CD14-positive monocyte (primary cell): ENCODE data around the gene C19orf12. TPM values are rescaled to one million over a fixed set of nuclear protein-coding genes. Genes with fewer than 3 reads are reported as not detected.

Experiments used
- DNase-seq, 3 donors: peaks; one replicate each; pipeline ENCODE4 v3.0.0-alpha.2; 2011 to 2022
- H2AFZ ChIP-seq: 2 replicates; pipeline ENCODE4 v1.6.0; 2012; ENCODE audit warnings: mild to moderate bottlenecking, low read depth, low read length, inconsistent platforms; ENCODE audit not compliant: insufficient read depth, poor library complexity, severe bottlenecking
- H3K27ac ChIP-seq, 2 donors: 1 replicate in 1 of 2; 2 replicates in 1 of 2; pipeline ENCODE4 v1.5.1; 2012 to 2013; ENCODE audit warnings: low read length in 2 of 2, control low read depth in 1 of 2, inconsistent platforms in 1 of 2, low read depth in 1 of 2, mild to moderate bottlenecking in 1 of 2
- H3K27me3 ChIP-seq, 2 donors: one replicate each; pipeline versions ENCODE4 v1.6.0 to v1.6.1; 2011 to 2013; ENCODE audit warnings: low read length in 2 of 2; ENCODE audit not compliant: control insufficient read depth in 2 of 2, insufficient read depth in 2 of 2
- H3K36me3 ChIP-seq, 2 donors: replicated peaks in 1 of 2; 1 replicate in 1 of 2; 2 replicates in 1 of 2; pipeline versions ENCODE4 v1.5.1 to v1.6.1; 2012 to 2013; ENCODE audit warnings: low read length in 2 of 2, control low read depth in 1 of 2, inconsistent platforms in 1 of 2, mild to moderate bottlenecking in 1 of 2; ENCODE audit not compliant: insufficient read depth in 2 of 2, control insufficient read depth in 1 of 2
- H3K4me1 ChIP-seq, 2 donors: 1 replicate in 1 of 2; 2 replicates in 1 of 2; pipeline versions ENCODE4 v1.5.1 to v1.6.1; 2012 to 2013; ENCODE audit warnings: low read length in 2 of 2, control low read depth in 1 of 2, inconsistent platforms in 1 of 2, mild to moderate bottlenecking in 1 of 2, moderate library complexity in 1 of 2; ENCODE audit not compliant: insufficient read depth in 2 of 2, control insufficient read depth in 1 of 2
- H3K4me2 ChIP-seq: replicated peaks from 2 replicates; pipeline ENCODE3; 2012; ENCODE audit warnings: low read length, moderate library complexity, mild to moderate bottlenecking; ENCODE audit not compliant: poor library complexity, severe bottlenecking; ENCODE audit errors: extremely low read depth
- H3K4me3 ChIP-seq, 3 experiments: fragments of 200-600 bp in 1 of 3; sonication (generic) in 1 of 3; replicated peaks in 1 of 3; 1 replicate in 2 of 3; 2 replicates in 1 of 3; pipeline ENCODE4 v1.5.1; 2011 to 2013; ENCODE audit warnings: low read length in 3 of 3, mild to moderate bottlenecking in 3 of 3, control low read depth in 2 of 3, low read depth in 2 of 3, inconsistent platforms in 1 of 3, moderate library complexity in 1 of 3
- H3K79me2 ChIP-seq: 2 replicates; pipeline ENCODE4 v1.6.0; 2012; ENCODE audit warnings: mild to moderate bottlenecking, control low read depth, inconsistent platforms, low read length, moderate library complexity; ENCODE audit not compliant: insufficient read depth
- H3K9ac ChIP-seq: 2 replicates; pipeline ENCODE4 v1.6.0; 2017; ENCODE audit warnings: low read length, mild to moderate bottlenecking; ENCODE audit not compliant: insufficient read depth, poor library complexity, severe bottlenecking
- H3K9me3 ChIP-seq, 2 donors: replicated peaks in 1 of 2; 1 replicate in 1 of 2; 2 replicates in 1 of 2; pipeline versions ENCODE4 v1.5.1 to v1.6.1; 2012 to 2013; ENCODE audit warnings: low read length in 2 of 2, control low read depth in 1 of 2; ENCODE audit not compliant: control insufficient read depth in 1 of 2, insufficient read depth in 1 of 2
- H4K20me1 ChIP-seq: 2 replicates; pipeline ENCODE4 v1.6.0; 2012; ENCODE audit warnings: mild to moderate bottlenecking, low read length, control low read depth, moderate library complexity; ENCODE audit not compliant: insufficient read depth
- H3K27ac Mint-ChIP-seq, 7 donors: one replicate each; pipeline ENCODE4 v1.8.0; 2020; ENCODE audit warnings: mild to moderate bottlenecking in 7 of 7, mixed read lengths in 7 of 7, moderate library complexity in 6 of 7, inconsistent platforms in 2 of 7
- H3K27me3 Mint-ChIP-seq, 3 donors: one replicate each; pipeline ENCODE4 v1.8.0; 2021 to 2022; ENCODE audit warnings: low read depth in 3 of 3, mild to moderate bottlenecking in 3 of 3, mixed read lengths in 3 of 3, moderate library complexity in 3 of 3, inconsistent platforms in 1 of 3
- H3K36me3 Mint-ChIP-seq, 2 donors: one replicate each; pipeline ENCODE4 v1.8.0; 2020; ENCODE audit warnings: mixed read lengths in 2 of 2, inconsistent platforms in 1 of 2, mild to moderate bottlenecking in 1 of 2
- H3K4me1 Mint-ChIP-seq: one replicate; pipeline ENCODE4 v1.8.0; 2020; ENCODE audit warnings: mild to moderate bottlenecking, mixed read lengths
- H3K4me3 Mint-ChIP-seq, 2 donors: one replicate each; pipeline ENCODE4 v1.8.0; 2020; ENCODE audit warnings: mild to moderate bottlenecking in 2 of 2, mixed read lengths in 2 of 2, moderate library complexity in 1 of 2
- H3K9me3 Mint-ChIP-seq, 7 donors: one replicate each; pipeline ENCODE4 v1.8.0; 2020 to 2022; ENCODE audit warnings: mixed read lengths in 7 of 7, mild to moderate bottlenecking in 6 of 7, moderate library complexity in 6 of 7, inconsistent platforms in 2 of 7
- WGBS: methylation state at CpG from one replicate; pipeline ENCODE4 v1.1.5; 2013; ENCODE audit warnings: missing lambda C conversion rate; ENCODE audit not compliant: insufficient coverage; 5-methylcytosine and 5-hydroxymethylcytosine counted together
- intact Hi-C, 2 donors: fragments of 100-400 bp; cut with micrococcal nuclease; formaldehyde crosslinking; loops; one replicate each; pipeline versions ENCODE4 v1.15.0 to v1.15.1; 2023
- polyA plus RNA-seq, 3 donors: library from polyadenylated mRNA; depleted of rRNA in 1 of 3; unstranded in 2 of 3; stranded (reverse) in 1 of 3; fragments of 300-500 nt in 2 of 3; fragments of >200 nt in 1 of 3; fragmentation: Illumina TruSeq in 2 of 3; gene quantifications; 1 replicate in 2 of 3; 2 replicates in 1 of 3; pipeline ENCODE4 v1.2.3, GENCODE V29; 2012 to 2021
- TF ChIP-seq, protein P1 (sequence below): fragments of 200-600 bp; IDR thresholded peaks from one replicate; pipeline ENCODE4 v1.8.0; 2022; ENCODE audit warnings: antibody characterized with exemption, mild to moderate bottlenecking

C19orf12 gene
- polyA plus RNA-seq, 3 donors = 6.0 to 8.0 (median 6.8) TPM

GRCh38 chr19:29687897-29688728 lies 26.9 kb downstream of the C19orf12 start:
- no peak for DNase-seq
- Histone ChIP-seq H3K27ac (no peak overlapping the region), H3K79me2 (no peaks in the 10 kb centered on the region), H2AFZ (no peak overlapping the region), H3K27me3 (no peaks in the 10 kb centered on the region), H3K9ac (no peak overlapping the region), H4K20me1 (no peaks in the 10 kb centered on the region), H3K36me3 (no peaks in the 10 kb centered on the region), H3K4me2 (no peak overlapping the region), H3K9me3 (peaks cover 3 to 8% of the 10 kb centered on the region in 2 donors), H3K4me3 (no peak overlapping the region), H3K4me1 (no peaks in the 10 kb centered on the region)
- 94% methylated on average over 13 of the region's 18 CpGs for WGBS
- H3K4me1 Mint-ChIP-seq = peaks cover 9% of the 10 kb centered on the region
- intact Hi-C loops = no loop called here
- TF ChIP-seq, protein P1, sequence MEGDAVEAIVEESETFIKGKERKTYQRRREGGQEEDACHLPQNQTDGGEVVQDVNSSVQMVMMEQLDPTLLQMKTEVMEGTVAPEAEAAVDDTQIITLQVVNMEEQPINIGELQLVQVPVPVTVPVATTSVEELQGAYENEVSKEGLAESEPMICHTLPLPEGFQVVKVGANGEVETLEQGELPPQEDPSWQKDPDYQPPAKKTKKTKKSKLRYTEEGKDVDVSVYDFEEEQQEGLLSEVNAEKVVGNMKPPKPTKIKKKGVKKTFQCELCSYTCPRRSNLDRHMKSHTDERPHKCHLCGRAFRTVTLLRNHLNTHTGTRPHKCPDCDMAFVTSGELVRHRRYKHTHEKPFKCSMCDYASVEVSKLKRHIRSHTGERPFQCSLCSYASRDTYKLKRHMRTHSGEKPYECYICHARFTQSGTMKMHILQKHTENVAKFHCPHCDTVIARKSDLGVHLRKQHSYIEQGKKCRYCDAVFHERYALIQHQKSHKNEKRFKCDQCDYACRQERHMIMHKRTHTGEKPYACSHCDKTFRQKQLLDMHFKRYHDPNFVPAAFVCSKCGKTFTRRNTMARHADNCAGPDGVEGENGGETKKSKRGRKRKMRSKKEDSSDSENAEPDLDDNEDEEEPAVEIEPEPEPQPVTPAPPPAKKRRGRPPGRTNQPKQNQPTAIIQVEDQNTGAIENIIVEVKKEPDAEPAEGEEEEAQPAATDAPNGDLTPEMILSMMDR = no peak
- H3K4me3 Mint-ChIP-seq = no peak overlapping the region
- peaks cover 3 to 7% (median 6%) of the 10 kb centered on the region in 3 donors for H3K27me3 Mint-ChIP-seq
- no peak overlapping the region for H3K27ac Mint-ChIP-seq
- no peaks in the 10 kb centered on the region for H3K36me3 Mint-ChIP-seq
- peaks cover 4 to 15% (median 10%) of the 10 kb centered on the region in 7 donors for H3K9me3 Mint-ChIP-seq

GRCh38 chr19:29687244-29687896 lies 27.7 kb downstream of the C19orf12 start:
- intact Hi-C loops = no loop called here
- Mint-ChIP-seq H3K9me3 (peaks cover 4 to 15% (median 10%) of the 10 kb centered on the region in 7 donors), H3K27me3 (peaks cover 3 to 7% (median 5%) of the 10 kb centered on the region in 3 donors), H3K27ac (peak overlapping the region in 2 of 7 donors; percentile 12 to 57), H3K4me3 (peak overlapping the region in 1 of 2 donors; percentile 20), H3K36me3 (no peaks in the 10 kb centered on the region), H3K4me1 (peaks cover 9% of the 10 kb centered on the region)
- H3K27ac ChIP-seq = no peak overlapping the region
- no peaks in the 10 kb centered on the region for H4K20me1 ChIP-seq
- H3K79me2 ChIP-seq = no peaks in the 10 kb centered on the region
- TF ChIP-seq, protein P1 = no peak
- H3K9ac ChIP-seq = no peak overlapping the region
- peaks cover 3 to 8% of the 10 kb centered on the region in 2 donors for H3K9me3 ChIP-seq
- H3K36me3 ChIP-seq = no peaks in the 10 kb centered on the region
- H2AFZ ChIP-seq = no peak overlapping the region
- H3K4me3 ChIP-seq = no peak overlapping the region
- WGBS = 65% methylated on average over 10 of the region's 17 CpGs
- H3K4me1 ChIP-seq = no peaks in the 10 kb centered on the region
- H3K27me3 ChIP-seq = no peaks in the 10 kb centered on the region
- DNase-seq = no peak
- H3K4me2 ChIP-seq = no peak overlapping the region
